HepG2 (cell line): ENCODE results near the gene CACNA2D1. TPM values are rescaled to one million over a fixed set of nuclear protein-coding genes. Genes with fewer than 3 reads are reported as not detected.

Experiments
- ATAC-seq: fragments of 200-7000 bp; cut with Tn5 transposase; 3 replicates; pipeline ENCODE4 v1.9.1; 2020; ENCODE audit warnings: mild to moderate bottlenecking, moderate library complexity
- BruUV-seq: library from RNA; stranded (reverse); fragments of 400-500 nt; replicated peaks from 2 replicates; lab custom pipeline; 2021; lab: Mats Ljungman, UMichigan
- CTCF ChIA-PET: fragments of 300-600 bp; formaldehyde crosslinking; extraction: SDS; loops from one replicate; lab custom pipeline; 2021; ENCODE audit warnings: low total read pairs, inconsistent platforms, low intra/inter-chr PET ratio; lab: Yijun Ruan, JAX
- POLR2A ChIA-PET: fragments of 350-600 bp; sonication (Branson Sonifier 250); formaldehyde crosslinking; loops from one replicate; lab custom pipeline; 2020; ENCODE audit warnings: antibody characterized with exemption, inconsistent platforms; lab: Yijun Ruan, JAX
- DNase-seq: peaks from one replicate; pipeline ENCODE4 v3.0.0-alpha.2; 2015; ENCODE audit warnings: low spot score
- FAIRE-seq: peaks from 3 replicates; lab custom pipeline; 2011; peaks lifted over from hg19 to GRCh38; lab: Jason Lieb, UNC
- H2AFZ ChIP-seq: one replicate; pipeline ENCODE4 v1.6.1; 2011; ENCODE audit warnings: low read length, inconsistent platforms
- H3K27ac ChIP-seq: fragments of 300-600 bp; 3 replicates; pipeline ENCODE4 v1.8.0; 2011; ENCODE audit warnings: mixed run types, mild to moderate bottlenecking, mixed read lengths, low read length, inconsistent platforms; ENCODE audit not compliant: insufficient read depth; ENCODE audit errors: extremely low read length
- H3K27me3 ChIP-seq, 2 experiments: fragments of 200-600 bp in 1 of 2; 2 replicates in 1 of 2; 3 replicates in 1 of 2; pipeline versions ENCODE4 v1.6.0 to v1.8.0; 2011; ENCODE audit warnings: low read length in 2 of 2, mild to moderate bottlenecking in 2 of 2, moderate library complexity in 2 of 2, inconsistent platforms in 1 of 2; ENCODE audit not compliant: insufficient read depth in 2 of 2, control insufficient read depth in 1 of 2
- H3K36me3 ChIP-seq, 2 experiments: fragments of 200-600 bp in 1 of 2; replicated peaks in 1 of 2; 2 replicates in 1 of 2; 3 replicates in 1 of 2; pipeline versions ENCODE4 v1.5.1 to v1.8.0; 2011; ENCODE audit warnings: low read length in 2 of 2, inconsistent platforms in 1 of 2; ENCODE audit not compliant: insufficient read depth in 2 of 2, control insufficient read depth in 1 of 2
- H3K4me1 ChIP-seq: 2 replicates; pipeline ENCODE4 v1.5.1; 2012; ENCODE audit warnings: low read length, inconsistent platforms; ENCODE audit not compliant: insufficient read depth
- H3K4me2 ChIP-seq: 2 replicates; pipeline ENCODE4 v1.6.0; 2011; ENCODE audit warnings: low read depth, low read length, inconsistent platforms
- H3K4me3 ChIP-seq, 3 experiments: fragments of 200-600 bp in 1 of 3; sonication (generic), shearing (Covaris generic) in 1 of 3; replicated peaks in 1 of 3; 2 replicates each; pipeline ENCODE4 v1.5.1; 2011 to 2016; ENCODE audit warnings: low read length in 3 of 3, inconsistent platforms in 2 of 3, low read depth in 2 of 3, mild to moderate bottlenecking in 2 of 3, control low read depth in 1 of 3, mixed read lengths in 1 of 3; ENCODE audit not compliant: insufficient read depth in 1 of 3
- H3K79me2 ChIP-seq: one replicate; pipeline ENCODE4 v1.6.1; 2011; ENCODE audit warnings: low read length, inconsistent platforms; ENCODE audit not compliant: insufficient read depth
- H3K9ac ChIP-seq: 2 replicates; pipeline ENCODE4 v1.6.0; 2011; ENCODE audit warnings: mild to moderate bottlenecking, low read depth, low read length, inconsistent platforms; ENCODE audit not compliant: insufficient read depth
- H3K9me3 ChIP-seq: 2 replicates; pipeline ENCODE4 v1.5.1; 2012; ENCODE audit warnings: mild to moderate bottlenecking, low read length
- H4K20me1 ChIP-seq: 2 replicates; pipeline ENCODE4 v1.6.0; 2011; ENCODE audit warnings: inconsistent platforms, mild to moderate bottlenecking, low read length, moderate library complexity; ENCODE audit not compliant: insufficient read depth
- PHF20 ChIP-seq: sonication (generic); formaldehyde crosslinking; IDR thresholded peaks from 2 replicates; pipeline ENCODE4 v1.5.0; 2020; ENCODE audit warnings: mild to moderate bottlenecking, missing genetic modification reagents
- ZNF20 ChIP-seq: sonication (generic); formaldehyde crosslinking; IDR thresholded peaks from 2 replicates; pipeline ENCODE4 v1.4.0; 2020; ENCODE audit warnings: mild to moderate bottlenecking, moderate library complexity, missing genetic modification reagents
- ZNF253 ChIP-seq: sonication (generic); formaldehyde crosslinking; IDR thresholded peaks from 2 replicates; pipeline ENCODE4 v1.8.0; 2022; ENCODE audit warnings: mild to moderate bottlenecking, missing genetic modification reagents, borderline replicate concordance
- ZNF564 ChIP-seq: sonication (generic); formaldehyde crosslinking; IDR thresholded peaks from 2 replicates; pipeline ENCODE4 v1.8.1; 2023; ENCODE audit warnings: mild to moderate bottlenecking, missing genetic modification reagents
- whole genome bisulfite sequencing: methylation state at CpG from one replicate; pipeline ENCODE4 v1.1.6; 2017; ENCODE audit warnings: low lambda C conversion rate; 5-methylcytosine and 5-hydroxymethylcytosine counted together
- in situ Hi-C: cut with HindIII; loops from 2 replicates; pipeline ENCODE4 v1.10.0; 2017; ENCODE audit warnings: low pct_unique_long_range_greater_than_20kb; ENCODE audit not compliant: extremely low pct_ligation_motif_present
- intact Hi-C: fragments of 100-400 bp; cut with micrococcal nuclease; formaldehyde crosslinking; loops from one replicate; pipeline ENCODE4 v1.10.0; 2022; ENCODE audit not compliant: unreplicated experiment
- polyA plus RNA-seq, 8 experiments: library from polyadenylated mRNA; depleted of rRNA in 3 of 8; stranded (reverse) in 7 of 8; unstranded in 1 of 8; fragments of >200 nt; fragmentation: Illumina TruSeq in 4 of 8; extraction: Trizol in 4 of 8; gene quantifications; 2 replicates each; pipeline versions ENCODE4 v1.2.1 to v1.2.3, GENCODE V29; 2011 to 2016; ENCODE audit warnings: low read depth in 4 of 8, missing spikeins in 1 of 8, mixed read lengths in 1 of 8; ENCODE audit not compliant: insufficient read depth in 1 of 8
- total RNA-seq, 5 experiments: library from RNA; depleted of rRNA; stranded (reverse); fragments of >200 nt; fragmentation: Illumina TruSeq; extraction: Trizol; gene quantifications; 2 replicates each; pipeline ENCODE4 v1.2.3, GENCODE V29; 2016; ENCODE audit warnings: low read depth in 1 of 5
- TF ChIP-seq, protein P1 (sequence below): sonication (generic); formaldehyde crosslinking; IDR thresholded peaks from 2 replicates; pipeline ENCODE4 v1.4.0; 2020; ENCODE audit warnings: mild to moderate bottlenecking, missing genetic modification reagents

Gene CACNA2D1
- total and polyA plus RNA-seq, 2 of the 13 experiments (the other 11 are each of a cell fraction or from before 2014, with no cell fraction given), result not detected

DNA sequence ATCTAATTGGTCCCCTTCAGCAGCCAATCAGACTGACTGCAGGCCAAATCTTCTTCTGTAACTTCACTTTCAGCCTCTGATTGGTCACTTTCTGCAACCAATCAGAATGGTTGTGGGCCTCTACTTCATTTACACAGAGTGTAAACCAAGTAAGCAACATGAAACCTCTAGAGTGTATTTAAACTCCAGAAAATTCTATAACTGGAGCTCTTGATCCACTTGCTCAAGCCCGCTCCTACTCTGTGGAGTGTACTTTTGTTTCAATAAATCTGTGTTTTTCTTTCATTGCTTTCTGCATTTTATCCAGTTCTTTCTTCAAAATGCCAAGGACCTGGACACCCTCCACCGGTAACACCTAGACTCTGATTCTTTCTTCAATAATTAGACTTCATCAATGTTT lies 319.1 kb downstream of the CACNA2D1 start:
- CTCF ChIA-PET, result no interaction called here
- no peak for ATAC-seq
- in situ Hi-C loops, result no loop called here

DNA sequence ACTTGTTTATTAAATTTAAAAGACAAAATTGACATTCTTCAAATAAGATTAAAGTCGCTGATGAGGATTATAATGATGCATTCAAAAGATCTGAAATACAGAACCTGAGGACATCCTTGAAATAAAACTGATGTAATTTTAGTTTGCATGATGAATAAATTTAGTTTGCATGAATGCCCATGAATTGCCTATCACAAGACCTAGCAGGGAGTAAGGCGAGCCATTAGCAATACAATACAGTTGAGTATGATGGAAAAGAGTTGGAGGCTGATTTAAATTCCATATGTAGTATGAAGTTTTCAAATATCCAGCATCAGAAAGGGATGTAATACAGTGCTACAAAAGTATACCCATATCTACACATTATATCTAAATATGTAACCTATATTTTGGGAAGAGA lies 321.3 kb downstream of the CACNA2D1 start:
- BruUV-seq, result no TSS peak
- ChIA-PET CTCF (no interaction called here), POLR2A (no interaction called here)
- Histone ChIP-seq H3K4me2 (no peak overlapping the region), H3K36me3 (no peaks in the 10 kb centered on the region), H3K9ac (no peak overlapping the region), H3K79me2 (no peaks in the 10 kb centered on the region), H3K27ac (no peak overlapping the region), H4K20me1 (no peaks in the 10 kb centered on the region), H3K27me3 (no peaks in the 10 kb centered on the region), H3K4me3 (no peak overlapping the region), H2AFZ (no peak overlapping the region), H3K9me3 (peaks cover 6% of the 10 kb centered on the region), H3K4me1 (no peaks in the 10 kb centered on the region)
- DNase-seq, result no peak
- FAIRE-seq, result no peak
- no peak for ATAC-seq
- no peak for TF ChIP-seq PHF20 (CRISPR knock-in tag)
- TF ChIP-seq, protein P1, sequence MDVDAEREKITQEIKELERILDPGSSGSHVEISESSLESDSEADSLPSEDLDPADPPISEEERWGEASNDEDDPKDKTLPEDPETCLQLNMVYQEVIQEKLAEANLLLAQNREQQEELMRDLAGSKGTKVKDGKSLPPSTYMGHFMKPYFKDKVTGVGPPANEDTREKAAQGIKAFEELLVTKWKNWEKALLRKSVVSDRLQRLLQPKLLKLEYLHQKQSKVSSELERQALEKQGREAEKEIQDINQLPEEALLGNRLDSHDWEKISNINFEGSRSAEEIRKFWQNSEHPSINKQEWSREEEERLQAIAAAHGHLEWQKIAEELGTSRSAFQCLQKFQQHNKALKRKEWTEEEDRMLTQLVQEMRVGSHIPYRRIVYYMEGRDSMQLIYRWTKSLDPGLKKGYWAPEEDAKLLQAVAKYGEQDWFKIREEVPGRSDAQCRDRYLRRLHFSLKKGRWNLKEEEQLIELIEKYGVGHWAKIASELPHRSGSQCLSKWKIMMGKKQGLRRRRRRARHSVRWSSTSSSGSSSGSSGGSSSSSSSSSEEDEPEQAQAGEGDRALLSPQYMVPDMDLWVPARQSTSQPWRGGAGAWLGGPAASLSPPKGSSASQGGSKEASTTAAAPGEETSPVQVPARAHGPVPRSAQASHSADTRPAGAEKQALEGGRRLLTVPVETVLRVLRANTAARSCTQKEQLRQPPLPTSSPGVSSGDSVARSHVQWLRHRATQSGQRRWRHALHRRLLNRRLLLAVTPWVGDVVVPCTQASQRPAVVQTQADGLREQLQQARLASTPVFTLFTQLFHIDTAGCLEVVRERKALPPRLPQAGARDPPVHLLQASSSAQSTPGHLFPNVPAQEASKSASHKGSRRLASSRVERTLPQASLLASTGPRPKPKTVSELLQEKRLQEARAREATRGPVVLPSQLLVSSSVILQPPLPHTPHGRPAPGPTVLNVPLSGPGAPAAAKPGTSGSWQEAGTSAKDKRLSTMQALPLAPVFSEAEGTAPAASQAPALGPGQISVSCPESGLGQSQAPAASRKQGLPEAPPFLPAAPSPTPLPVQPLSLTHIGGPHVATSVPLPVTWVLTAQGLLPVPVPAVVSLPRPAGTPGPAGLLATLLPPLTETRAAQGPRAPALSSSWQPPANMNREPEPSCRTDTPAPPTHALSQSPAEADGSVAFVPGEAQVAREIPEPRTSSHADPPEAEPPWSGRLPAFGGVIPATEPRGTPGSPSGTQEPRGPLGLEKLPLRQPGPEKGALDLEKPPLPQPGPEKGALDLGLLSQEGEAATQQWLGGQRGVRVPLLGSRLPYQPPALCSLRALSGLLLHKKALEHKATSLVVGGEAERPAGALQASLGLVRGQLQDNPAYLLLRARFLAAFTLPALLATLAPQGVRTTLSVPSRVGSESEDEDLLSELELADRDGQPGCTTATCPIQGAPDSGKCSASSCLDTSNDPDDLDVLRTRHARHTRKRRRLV, result no peak
- in situ Hi-C loops, result no loop called here
- intact Hi-C loops, result no loop called here
- 0% methylated on average over 2 of the region's 2 CpGs for WGBS

More for the DNA sequence above, 319.1 kb downstream of the CACNA2D1 start:
- H3K4me2 ChIP-seq, result no peak overlapping the region
- intact Hi-C loops, result no loop called here
- no peaks in the 10 kb centered on the region for H3K79me2 ChIP-seq
- no peak for DNase-seq
- H4K20me1 ChIP-seq, result no peaks in the 10 kb centered on the region
- FAIRE-seq, result no peak
- no peaks in the 10 kb centered on the region for H3K27me3 ChIP-seq
- TF ChIP-seq ZNF564, result no peak
- TF ChIP-seq ZNF253 (CRISPR knock-in tag), result no peak
- TF ChIP-seq ZNF20, result peak; percentile 99
- H3K9ac ChIP-seq, result no peak overlapping the region
- POLR2A ChIA-PET, result no interaction called here
- no peak overlapping the region for H3K4me3 ChIP-seq
- WGBS, result 12% methylated on average over 2 of the region's 2 CpGs
- no peak overlapping the region for H3K27ac ChIP-seq
- H3K9me3 ChIP-seq, result peaks cover 6% of the 10 kb centered on the region
- BruUV-seq, result no TSS peak
- no peaks in the 10 kb centered on the region for H3K36me3 ChIP-seq
- no peaks in the 10 kb centered on the region for H3K4me1 ChIP-seq
- no peak overlapping the region for H2AFZ ChIP-seq
